ENCODE data around the gene LRBA.

GRCh38 chr4:150332086-150332485 lies 683.0 kb downstream of the LRBA start:
- no peak for TF ChIP-seq GABPA (IDR thresholded peaks at IDR 0.05 in 1 of 2, conservative IDR thresholded peaks at IDR 0.05 in 1 of 2)
- TF ChIP-seq, protein P1, sequence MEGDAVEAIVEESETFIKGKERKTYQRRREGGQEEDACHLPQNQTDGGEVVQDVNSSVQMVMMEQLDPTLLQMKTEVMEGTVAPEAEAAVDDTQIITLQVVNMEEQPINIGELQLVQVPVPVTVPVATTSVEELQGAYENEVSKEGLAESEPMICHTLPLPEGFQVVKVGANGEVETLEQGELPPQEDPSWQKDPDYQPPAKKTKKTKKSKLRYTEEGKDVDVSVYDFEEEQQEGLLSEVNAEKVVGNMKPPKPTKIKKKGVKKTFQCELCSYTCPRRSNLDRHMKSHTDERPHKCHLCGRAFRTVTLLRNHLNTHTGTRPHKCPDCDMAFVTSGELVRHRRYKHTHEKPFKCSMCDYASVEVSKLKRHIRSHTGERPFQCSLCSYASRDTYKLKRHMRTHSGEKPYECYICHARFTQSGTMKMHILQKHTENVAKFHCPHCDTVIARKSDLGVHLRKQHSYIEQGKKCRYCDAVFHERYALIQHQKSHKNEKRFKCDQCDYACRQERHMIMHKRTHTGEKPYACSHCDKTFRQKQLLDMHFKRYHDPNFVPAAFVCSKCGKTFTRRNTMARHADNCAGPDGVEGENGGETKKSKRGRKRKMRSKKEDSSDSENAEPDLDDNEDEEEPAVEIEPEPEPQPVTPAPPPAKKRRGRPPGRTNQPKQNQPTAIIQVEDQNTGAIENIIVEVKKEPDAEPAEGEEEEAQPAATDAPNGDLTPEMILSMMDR (IDR thresholded peaks at IDR 0.05; ENCODE audit: low read depth, low read length, missing input control), result no peak
- TF ChIP-seq, protein P2, sequence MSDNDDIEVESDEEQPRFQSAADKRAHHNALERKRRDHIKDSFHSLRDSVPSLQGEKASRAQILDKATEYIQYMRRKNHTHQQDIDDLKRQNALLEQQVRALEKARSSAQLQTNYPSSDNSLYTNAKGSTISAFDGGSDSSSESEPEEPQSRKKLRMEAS (IDR thresholded peaks at IDR 0.05), result no peak
- no peak for TF ChIP-seq JUND (IDR thresholded peaks at IDR 0.05)

Data from liver (tissue), 3 donors.